Measurements from ENCODE around the gene FBLN1.
A peak's percentile ranks its signal among the peaks of the same experiment; 100 is the strongest.
"Not testable (repeated sequence)": the region's sequence is repeated elsewhere in the genome, so short reads cannot be mapped to it uniquely, and the experiment has no call there.

The FBLN1 gene

GRCh38 chr22:45585946-45586540 is 83.4 kb downstream of the FBLN1 start:
- DNase-seq (ENCODE audit: low read depth in 2 of 2), result no peak

GRCh38 chr22:45586651-45587405 is 84.1 kb downstream of the FBLN1 start:
- no peak for DNase-seq (ENCODE audit: low read depth in 2 of 2)

- no peak for DNase-seq (ENCODE audit: low read depth in 2 of 2)
Measured at GRCh38 chr22:45587638-45588505, 85.2 kb downstream of the FBLN1 start.

GRCh38 chr22:45589556-45589955 is 86.9 kb downstream of the FBLN1 start:
- DNase-seq (ENCODE audit: low read depth in 2 of 2), result no peak

GRCh38 chr22:45590262-45590661 is 87.6 kb downstream of the FBLN1 start:
- DNase-seq (ENCODE audit: low read depth in 2 of 2), result no peak

- not testable (repeated sequence) for DNase-seq (ENCODE audit: low read depth in 2 of 2)
Measured at GRCh38 chr22:45591633-45592213, 89.0 kb downstream of the FBLN1 start.

- no peak for DNase-seq (ENCODE audit: low read depth in 2 of 2)
Measured at GRCh38 chr22:45594123-45594941, 91.6 kb downstream of the FBLN1 start.

- no peak for DNase-seq (ENCODE audit: low read depth in 2 of 2)
Measured at GRCh38 chr22:45597460-45598192, 94.9 kb downstream of the FBLN1 start.

GRCh38 chr22:45598596-45599217 is 96.0 kb downstream of the FBLN1 start:
- no peak for DNase-seq (ENCODE audit: low read depth in 2 of 2)

- no peak for DNase-seq (ENCODE audit: low read depth in 2 of 2)
Measured at GRCh38 chr22:45599836-45600577, 97.3 kb downstream of the FBLN1 start.

- DNase-seq (ENCODE audit: low read depth in 2 of 2), result no peak
Measured at GRCh38 chr22:45600790-45601730, 98.4 kb downstream of the FBLN1 start.

GRCh38 chr22:45602004-45602733 is 99.5 kb downstream of the FBLN1 start:
- no peak for DNase-seq (ENCODE audit: low read depth in 2 of 2)

GRCh38 chr22:45602824-45603595 is 100.3 kb downstream of the FBLN1 start:
- DNase-seq (ENCODE audit: low read depth in 2 of 2), result no peak

- DNase-seq (ENCODE audit: low read depth in 2 of 2), result no peak
Measured at GRCh38 chr22:45603619-45604018, 100.9 kb downstream of the FBLN1 start.

GRCh38 chr22:45608045-45608444 is 105.4 kb downstream of the FBLN1 start:
- DNase-seq (ENCODE audit: low read depth in 2 of 2), result not testable (repeated sequence)

GRCh38 chr22:45608763-45609180 is 106.1 kb downstream of the FBLN1 start:
- DNase-seq (ENCODE audit: low read depth in 2 of 2), result no peak

- DNase-seq (ENCODE audit: low read depth in 2 of 2), result peak in 1 of 2 donors; percentile 0
Measured at GRCh38 chr22:45612451-45612901, 109.8 kb downstream of the FBLN1 start.
